Measurements from ENCODE around the gene CYP4F11. TPM values are rescaled to one million over a fixed set of nuclear protein-coding genes. Genes with fewer than 3 reads are reported as not detected.

The CYP4F11 gene
- total RNA-seq, 6 experiments from 2014 or later: 55.3 to 95.8 (median 84.5) TPM

DNA sequence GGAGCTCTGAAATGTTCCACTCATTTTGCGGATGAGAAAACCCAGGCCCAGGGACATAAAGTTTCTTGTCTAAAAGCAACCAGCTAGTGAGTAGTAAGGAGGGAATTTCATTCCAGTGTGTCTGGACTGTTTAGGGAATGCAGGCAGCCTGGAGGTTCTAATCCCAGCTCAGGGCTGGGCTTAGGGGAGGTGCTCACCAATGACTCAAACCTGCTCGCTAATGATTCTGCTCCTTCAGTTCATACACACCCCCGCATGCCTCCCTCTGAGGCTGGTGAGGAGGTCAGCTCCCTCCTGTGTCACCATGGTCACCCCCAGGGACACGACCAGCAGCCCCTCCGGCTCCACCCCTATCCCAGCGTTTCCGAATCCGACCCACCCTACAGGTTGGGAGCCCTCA is 71.1 kb downstream of the CYP4F11 start:
- Histone ChIP-seq H3K4me3 (no peak overlapping the region), H3K36me3 (no peaks in the 10 kb centered on the region), H3K27me3 (no peaks in the 10 kb centered on the region), H3K4me1 (peaks cover 0 to 5% (median 0%) of the 10 kb centered on the region in 4 donors), H3K9me3 (no peaks in the 10 kb centered on the region), H3K27ac (no peak overlapping the region)
- intact Hi-C loops (cut with DNase I): no loop called here
- DNase-seq: no peak
- TF ChIP-seq POLR2A (IDR thresholded peaks at IDR 0.05) (no peak), CTCF (IDR thresholded peaks at IDR 0.05) (no peak)
- peak in 1 of 4 donors; percentile 17 for ATAC-seq
- WGBS (ENCODE audit: insufficient coverage, low coverage, low lambda C conversion rate, missing lambda C conversion rate): 52% methylated on average over 2 of the region's 8 CpGs

- Histone ChIP-seq H3K27ac (no peak overlapping the region), H3K4me1 (peaks cover 0 to 5% (median 0%) of the 10 kb centered on the region in 4 donors), H3K36me3 (no peaks in the 10 kb centered on the region), H3K4me3 (no peak overlapping the region), H3K27me3 (no peaks in the 10 kb centered on the region), H3K9me3 (no peaks in the 10 kb centered on the region)
- ATAC-seq (no peak), DNase-seq (no peak)
- TF ChIP-seq POLR2A (IDR thresholded peaks at IDR 0.05) (no peak), CTCF (IDR thresholded peaks at IDR 0.05) (no peak)
- 41% methylated on average over 7 of the region's 7 CpGs for WGBS (ENCODE audit: insufficient coverage, low coverage, low lambda C conversion rate, missing lambda C conversion rate)
- intact Hi-C loops (cut with DNase I): no loop called here
Measured at GRCh38 chr19:15862444-15862843, 71.9 kb downstream of the CYP4F11 start.

Small RNA genes within 50 kb of the gene (small RNA-seq; reads per million reads assigned to genes)
- 0 reads per million in 2 experiments for gene CYP4F36P

Other genes with a start within 250 kb of the CYP4F11 start
- not detected for gene OR10H2, start 206.5 kb downstream of the CYP4F11 start, total RNA-seq
- gene OR10H3, start 196.5 kb downstream of the CYP4F11 start, total RNA-seq: not detected
- gene OR10H5, start 146.9 kb downstream of the CYP4F11 start, total RNA-seq: not detected
- not detected for gene OR10H1, start 118.9 kb downstream of the CYP4F11 start, total RNA-seq
- 100 to 1,000 TPM; 151 to 228 (median 173) TPM for gene CYP4F2, start 36.5 kb downstream of the CYP4F11 start, total RNA-seq
- gene OR10H4, start 14.5 kb upstream of the CYP4F11 start, total RNA-seq: not detected
- gene TPM4, start 142.0 kb upstream of the CYP4F11 start, total RNA-seq: 10 to 100 TPM; 13.7 to 90.2 (median 45.6) TPM
- 10 to 100 TPM; 59.5 to 88.4 (median 72.5) TPM for gene RAB8A, start 177.4 kb upstream of the CYP4F11 start, total RNA-seq
- gene HSH2D, start 209.2 kb upstream of the CYP4F11 start, total RNA-seq: 1 to 10 TPM in 1 of 6 experiments, under 1 TPM in 5; 0.26 to 1.7 (median 0.48) TPM
- gene CIB3, start 239.0 kb upstream of the CYP4F11 start, total RNA-seq: not detected